GM18867 (cell line): Measurements from ENCODE around the gene SNAP23.
"Not testable (repeated sequence)": the region's sequence is repeated elsewhere in the genome, so short reads cannot be mapped to it uniquely, and the experiment has no call there.

Experiments
- ATAC-seq: cut with Tn5 transposase; IDR thresholded peaks from one replicate; pipeline ENCODE4 v1.9.1; 2021; ENCODE audit warnings: mild to moderate bottlenecking, moderate library complexity; ENCODE audit not compliant: unreplicated experiment

The SNAP23 gene

GRCh38 chr15:42556550-42557207 lies 61.2 kb downstream of the SNAP23 start:
- not testable (repeated sequence) for ATAC-seq

- no peak for ATAC-seq
These were observed 63.3 kb downstream of the SNAP23 start for GRCh38 chr15:42558739-42559138.

GRCh38 chr15:42575188-42576039 lies 80.0 kb downstream of the SNAP23 start, which contains the start of gene STARD9:
Gene STARD9, plus strand, starts transcription at chr15:42575606. Its CDS starts 110 bp downstream, at chr15:42575716.
- peak; percentile 90 for ATAC-seq

GRCh38 chr15:42576040-42576594 lies 80.7 kb downstream of the SNAP23 start:
- ATAC-seq: no peak

- no peak for ATAC-seq
These were observed 81.3 kb downstream of the SNAP23 start for GRCh38 chr15:42576776-42577175.

GRCh38 chr15:42577514-42578031 lies 82.1 kb downstream of the SNAP23 start:
- ATAC-seq: no peak

- ATAC-seq: no peak
These were observed 83.6 kb downstream of the SNAP23 start for GRCh38 chr15:42578984-42579537.

GRCh38 chr15:42581272-42581730 lies 85.9 kb downstream of the SNAP23 start:
- ATAC-seq: peak; percentile 73
